IMR-90 (cell line): Measurements from ENCODE around the gene CD300LB. TPM values are rescaled to one million over a fixed set of nuclear protein-coding genes. Genes with fewer than 3 reads are reported as not detected.

Source experiments
- ATAC-seq: fragments of 200-7000 bp; cut with Tn5 transposase; 2 replicates; pipeline ENCODE4 v1.9.1; 2020; ENCODE audit warnings: low read depth, mild to moderate bottlenecking, moderate library complexity
- BruUV-seq: library from RNA; stranded (reverse); fragments of 400-500 nt; replicated peaks from 2 replicates; lab custom pipeline; 2021; lab: Mats Ljungman, UMichigan
- CTCF ChIA-PET: fragments of 300-600 bp; formaldehyde crosslinking; extraction: SDS; loops from one replicate; lab custom pipeline; 2021; ENCODE audit warnings: antibody characterized with exemption; lab: Yijun Ruan, JAX
- POLR2A ChIA-PET: fragments of 300-600 bp; sonication (Branson Sonifier 250); formaldehyde crosslinking; loops from one replicate; lab custom pipeline; 2022; ENCODE audit warnings: antibody characterized with exemption; ENCODE audit not compliant: unreplicated experiment; lab: Charles Lee
- DNase-seq: peaks from one replicate; pipeline ENCODE4 v3.0.0; 2013
- H2AFZ ChIP-seq: replicated peaks from 2 replicates; pipeline ENCODE3; 2013; ENCODE audit warnings: low read length, mild to moderate bottlenecking; ENCODE audit not compliant: poor library complexity
- H2AK5ac ChIP-seq: 2 replicates; pipeline ENCODE4 v1.6.1; 2013; ENCODE audit warnings: low read depth, low read length, inconsistent platforms
- H2AK9ac ChIP-seq: replicated peaks from 2 replicates; pipeline ENCODE3; 2013; ENCODE audit warnings: mild to moderate bottlenecking, low read depth, low read length, moderate library complexity; ENCODE audit not compliant: poor library complexity
- H2BK120ac ChIP-seq: 2 replicates; pipeline ENCODE4 v1.6.1; 2013; ENCODE audit warnings: low read depth, low read length, inconsistent platforms
- H2BK15ac ChIP-seq: 3 replicates; pipeline ENCODE4 v1.6.1; 2013; ENCODE audit warnings: low read depth, low read length, inconsistent platforms
- H2BK20ac ChIP-seq: 2 replicates; pipeline ENCODE4 v1.6.1; 2013; ENCODE audit warnings: low read depth, mild to moderate bottlenecking, inconsistent platforms, low read length, moderate library complexity
- H2BK5ac ChIP-seq: 2 replicates; pipeline ENCODE4 v1.6.1; 2013; ENCODE audit warnings: mild to moderate bottlenecking, low read depth, low read length, inconsistent platforms; ENCODE audit not compliant: poor library complexity, severe bottlenecking
- H3K14ac ChIP-seq: replicated peaks from 2 replicates; pipeline ENCODE4 v1.6.1; 2013; ENCODE audit warnings: low read depth, low read length, inconsistent platforms
- H3K18ac ChIP-seq: 2 replicates; pipeline ENCODE4 v1.6.1; 2013; ENCODE audit warnings: low read depth, low read length, control low read depth
- H3K23ac ChIP-seq: 2 replicates; pipeline ENCODE4 v1.6.1; 2013; ENCODE audit warnings: low read depth, low read length, inconsistent platforms
- H3K27ac ChIP-seq: 2 replicates; pipeline ENCODE4 v1.5.1; 2013; ENCODE audit warnings: mild to moderate bottlenecking, control low read depth, low read length; ENCODE audit not compliant: insufficient read depth
- H3K27me3 ChIP-seq: 2 replicates; pipeline ENCODE4 v1.6.1; 2013; ENCODE audit warnings: low read length; ENCODE audit not compliant: control insufficient read depth, insufficient read depth
- H3K36me3 ChIP-seq: 2 replicates; pipeline ENCODE4 v1.6.1; 2013; ENCODE audit warnings: low read length, mixed read lengths; ENCODE audit not compliant: control insufficient read depth, insufficient read depth
- H3K4ac ChIP-seq: 2 replicates; pipeline ENCODE4 v1.6.1; 2013; ENCODE audit warnings: low read depth, low read length, inconsistent platforms
- H3K4me1 ChIP-seq: 2 replicates; pipeline ENCODE4 v1.6.1; 2013; ENCODE audit warnings: low read length, mixed read lengths; ENCODE audit not compliant: control insufficient read depth, insufficient read depth
- H3K4me2 ChIP-seq: 2 replicates; pipeline ENCODE4 v1.6.1; 2013; ENCODE audit warnings: low read depth, mild to moderate bottlenecking, control low read depth, low read length, moderate library complexity
- H3K4me3 ChIP-seq: 2 replicates; pipeline ENCODE4 v1.5.1; 2013; ENCODE audit warnings: low read depth, mild to moderate bottlenecking, control low read depth, low read length, moderate library complexity; ENCODE audit not compliant: insufficient read depth
- H3K56ac ChIP-seq: 2 replicates; pipeline ENCODE4 v1.6.1; 2013; ENCODE audit warnings: low read length, inconsistent platforms; ENCODE audit not compliant: insufficient read depth; ENCODE audit errors: extremely low read depth
- H3K79me1 ChIP-seq, 2 experiments: 2 replicates each; pipeline ENCODE4 v1.6.1; 2013; ENCODE audit warnings: low read length in 2 of 2, inconsistent platforms in 1 of 2, low read depth in 1 of 2
- H3K9ac ChIP-seq: 2 replicates; pipeline ENCODE4 v1.6.1; 2013; ENCODE audit warnings: low read depth, low read length, control low read depth
- H3K9me1 ChIP-seq: 2 replicates; pipeline ENCODE4 v1.6.1; 2013; ENCODE audit warnings: low read length, inconsistent platforms; ENCODE audit not compliant: insufficient read depth
- H3K9me3 ChIP-seq: 2 replicates; pipeline ENCODE4 v1.6.1; 2013; ENCODE audit warnings: low read length; ENCODE audit not compliant: control insufficient read depth, insufficient read depth
- H4K20me1 ChIP-seq: 2 replicates; pipeline ENCODE4 v1.6.1; 2013; ENCODE audit warnings: low read length, inconsistent platforms; ENCODE audit not compliant: insufficient read depth
- H4K5ac ChIP-seq: 2 replicates; pipeline ENCODE4 v1.6.1; 2013; ENCODE audit warnings: mild to moderate bottlenecking, low read depth, low read length, control low read depth
- H4K8ac ChIP-seq, 2 experiments: 2 replicates each; pipeline ENCODE4 v1.6.1; 2013; ENCODE audit warnings: low read depth in 2 of 2, low read length in 2 of 2, control low read depth in 1 of 2, inconsistent platforms in 1 of 2
- H4K91ac ChIP-seq: 2 replicates; pipeline ENCODE4 v1.6.1; 2013; ENCODE audit warnings: low read depth, low read length, inconsistent platforms; ENCODE audit not compliant: insufficient read depth
- BHLHE40 ChIP-seq: fragments of 150-350 bp; IDR thresholded peaks from 2 replicates; pipeline ENCODE4 v1.6.1; 2016; ENCODE audit warnings: mild to moderate bottlenecking, low read depth, low read length
- CEBPB ChIP-seq: IDR thresholded peaks from 2 replicates; pipeline ENCODE4 v1.6.1; 2012; ENCODE audit warnings: low read depth, low read length, improper control_type of control experiment
- CHD1 ChIP-seq: IDR thresholded peaks from 2 replicates; pipeline ENCODE4 v1.6.1; 2012; ENCODE audit warnings: low read depth, low read length, improper control_type of control experiment
- ELK1 ChIP-seq: fragments of 150-350 bp; IDR thresholded peaks from 2 replicates; pipeline ENCODE4 v1.6.1; 2016; ENCODE audit warnings: low read depth, mild to moderate bottlenecking, low read length, moderate library complexity, borderline replicate concordance
- FOS ChIP-seq: fragments of 150-350 bp; IDR thresholded peaks from 2 replicates; pipeline ENCODE4 v1.6.1; 2016; ENCODE audit warnings: low read depth, low read length
- MAFK ChIP-seq: IDR thresholded peaks from 2 replicates; pipeline ENCODE4 v1.6.1; 2012; ENCODE audit warnings: low read depth, low read length, improper control_type of control experiment
- MAZ ChIP-seq: IDR thresholded peaks from 2 replicates; pipeline ENCODE4 v1.6.1; 2012; ENCODE audit warnings: low read depth, mild to moderate bottlenecking, low read length, improper control_type of control experiment, moderate library complexity, borderline replicate concordance
- MXI1 ChIP-seq: IDR thresholded peaks from 2 replicates; pipeline ENCODE4 v1.6.1; 2012; ENCODE audit warnings: low read depth, mild to moderate bottlenecking, low read length, moderate library complexity, borderline replicate concordance
- NFE2L2 ChIP-seq: fragments of 150-350 bp; IDR thresholded peaks from 2 replicates; pipeline ENCODE4 v1.6.1; 2016; ENCODE audit warnings: low read depth, mild to moderate bottlenecking, low read length
- POLR2A ChIP-seq: IDR thresholded peaks from 2 replicates; pipeline ENCODE4 v1.6.1; 2012; ENCODE audit warnings: mild to moderate bottlenecking, low read depth, low read length
- RAD21 ChIP-seq: IDR thresholded peaks from 2 replicates; pipeline ENCODE4 v1.6.1; 2012; ENCODE audit warnings: low read length, improper control_type of control experiment
- RCOR1 ChIP-seq: IDR thresholded peaks from 2 replicates; pipeline ENCODE4 v1.6.1; 2012; ENCODE audit warnings: mild to moderate bottlenecking, low read length, improper control_type of control experiment; ENCODE audit not compliant: insufficient replicate concordance
- RFX5 ChIP-seq: IDR thresholded peaks from 2 replicates; pipeline ENCODE4 v1.8.0; 2012; ENCODE audit warnings: low read depth, mild to moderate bottlenecking, low read length, moderate library complexity
- SMC3 ChIP-seq: fragments of 150-350 bp; IDR thresholded peaks from 2 replicates; pipeline ENCODE4 v1.6.1; 2016; ENCODE audit warnings: low read depth, mild to moderate bottlenecking, antibody characterized with exemption, low read length, moderate library complexity
- WGBS, 2 experiments: methylation state at CpG; one replicate each; pipeline versions ENCODE4 v1.1.5 to v1.1.7; 2013; ENCODE audit warnings: missing lambda C conversion rate in 2 of 2; ENCODE audit not compliant: insufficient read length in 1 of 2; ENCODE audit errors: extremely low coverage in 2 of 2; 5-methylcytosine and 5-hydroxymethylcytosine counted together
- dilution Hi-C: fragments of 300-500 bp; cut with HindIII; formaldehyde crosslinking; loops from one replicate; pipeline ENCODE4 v1.14.3; 2018; ENCODE audit warnings: low sequenced_read_pairs; ENCODE audit not compliant: unreplicated experiment
- in situ Hi-C: fragments of 300-500 bp; cut with MboI; formaldehyde crosslinking; loops from 3 replicates; pipeline ENCODE4 v1.14.3; 2019; ENCODE audit warnings: low sequenced_read_pairs, inconsistent platforms, mixed read lengths
- intact Hi-C: fragments of 100-400 bp; cut with micrococcal nuclease; formaldehyde crosslinking; loops from 2 replicates; pipeline ENCODE4 v1.10.0; 2022
- polyA plus RNA-seq, 3 experiments: library from polyadenylated mRNA; depleted of rRNA; stranded (reverse); fragments of >200 nt; gene quantifications; 2 replicates each; pipeline ENCODE4 v1.2.3, GENCODE V29; 2012; ENCODE audit warnings: low replicate concordance in 1 of 3
- total RNA-seq: library from RNA; depleted of rRNA; stranded (reverse); fragments of >200 nt; gene quantifications from 2 replicates; pipeline ENCODE4 v1.2.3, GENCODE V29; 2012
- TF ChIP-seq, protein P1 (sequence below): conservative IDR thresholded peaks from 2 replicates; pipeline ENCODE4 v1.5.1; 2012; ENCODE audit warnings: mild to moderate bottlenecking, low read depth, low read length, improper control_type of control experiment
- TF ChIP-seq, protein P2 (sequence below): fragments of 150-350 bp; IDR thresholded peaks from 2 replicates; pipeline ENCODE4 v1.6.1; 2017; ENCODE audit warnings: mild to moderate bottlenecking, antibody characterized with exemption, low read length, low read depth

Gene CD300LB
- total and polyA plus RNA-seq, 2 of the 4 experiments (the other 2 are of a cell fraction): not detected

- Histone ChIP-seq H4K20me1 (no peaks in the 10 kb centered on the region), H3K18ac (no peak overlapping the region), H2AK5ac (no peak overlapping the region), H3K4ac (no peak overlapping the region), H3K4me2 (no peak overlapping the region), H3K4me3 (no peak overlapping the region), H2BK5ac (no peak overlapping the region), H2AK9ac (no peak overlapping the region), H3K9me1 (no peaks in the 10 kb centered on the region), H4K5ac (no peak overlapping the region), H2AFZ (no peak overlapping the region), H3K27me3 (no peaks in the 10 kb centered on the region), H3K36me3 (no peaks in the 10 kb centered on the region), H3K4me1 (no peaks in the 10 kb centered on the region), H4K8ac (no peak overlapping the region), H3K9me3 (peaks cover 21% of the 10 kb centered on the region), H3K9ac (no peak overlapping the region), H4K91ac (no peak overlapping the region), H2BK20ac (no peak overlapping the region), H2BK120ac (no peak overlapping the region), H3K27ac (no peak overlapping the region), H3K23ac (no peak overlapping the region), H3K79me1 (no peaks in the 10 kb centered on the region), H2BK15ac (no peak overlapping the region), H3K14ac (no peak overlapping the region), H3K56ac (no peak overlapping the region)
- WGBS, 2 experiments: 83% methylated on average over 1 of the region's 9 CpGs; no CpG with 5 or more reads in 1 of the 2 experiments
- TF ChIP-seq RCOR1: no peak
- no peak for TF ChIP-seq MAFK
- TF ChIP-seq RFX5: no peak
- no peak for TF ChIP-seq MAZ
- no peak for TF ChIP-seq CHD1
- no peak for TF ChIP-seq BHLHE40
- no peak for TF ChIP-seq SMC3
- no peak for TF ChIP-seq CEBPB
- no peak for TF ChIP-seq FOS
- TF ChIP-seq MXI1: no peak
- no peak for TF ChIP-seq POLR2A
- TF ChIP-seq NFE2L2: no peak
- TF ChIP-seq, protein P1, sequence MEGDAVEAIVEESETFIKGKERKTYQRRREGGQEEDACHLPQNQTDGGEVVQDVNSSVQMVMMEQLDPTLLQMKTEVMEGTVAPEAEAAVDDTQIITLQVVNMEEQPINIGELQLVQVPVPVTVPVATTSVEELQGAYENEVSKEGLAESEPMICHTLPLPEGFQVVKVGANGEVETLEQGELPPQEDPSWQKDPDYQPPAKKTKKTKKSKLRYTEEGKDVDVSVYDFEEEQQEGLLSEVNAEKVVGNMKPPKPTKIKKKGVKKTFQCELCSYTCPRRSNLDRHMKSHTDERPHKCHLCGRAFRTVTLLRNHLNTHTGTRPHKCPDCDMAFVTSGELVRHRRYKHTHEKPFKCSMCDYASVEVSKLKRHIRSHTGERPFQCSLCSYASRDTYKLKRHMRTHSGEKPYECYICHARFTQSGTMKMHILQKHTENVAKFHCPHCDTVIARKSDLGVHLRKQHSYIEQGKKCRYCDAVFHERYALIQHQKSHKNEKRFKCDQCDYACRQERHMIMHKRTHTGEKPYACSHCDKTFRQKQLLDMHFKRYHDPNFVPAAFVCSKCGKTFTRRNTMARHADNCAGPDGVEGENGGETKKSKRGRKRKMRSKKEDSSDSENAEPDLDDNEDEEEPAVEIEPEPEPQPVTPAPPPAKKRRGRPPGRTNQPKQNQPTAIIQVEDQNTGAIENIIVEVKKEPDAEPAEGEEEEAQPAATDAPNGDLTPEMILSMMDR: no peak
- no peak for TF ChIP-seq RAD21
- TF ChIP-seq ELK1: no peak
- TF ChIP-seq, protein P2, sequence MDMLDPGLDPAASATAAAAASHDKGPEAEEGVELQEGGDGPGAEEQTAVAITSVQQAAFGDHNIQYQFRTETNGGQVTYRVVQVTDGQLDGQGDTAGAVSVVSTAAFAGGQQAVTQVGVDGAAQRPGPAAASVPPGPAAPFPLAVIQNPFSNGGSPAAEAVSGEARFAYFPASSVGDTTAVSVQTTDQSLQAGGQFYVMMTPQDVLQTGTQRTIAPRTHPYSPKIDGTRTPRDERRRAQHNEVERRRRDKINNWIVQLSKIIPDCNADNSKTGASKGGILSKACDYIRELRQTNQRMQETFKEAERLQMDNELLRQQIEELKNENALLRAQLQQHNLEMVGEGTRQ: no peak
- dilution Hi-C loops (no loop called here), intact Hi-C loops (no loop called here), in situ Hi-C loops (no loop called here)
- ATAC-seq (no peak), DNase-seq (no peak)
- CTCF ChIA-PET: no interaction called here
- BruUV-seq: no TSS peak
- POLR2A ChIA-PET: no interaction called here
These were observed 47.7 kb upstream of the CD300LB start for GRCh38 chr17:74578979-74579378.
